ENCODE results near the gene SORCS2.

- TF ChIP-seq, protein P1, sequence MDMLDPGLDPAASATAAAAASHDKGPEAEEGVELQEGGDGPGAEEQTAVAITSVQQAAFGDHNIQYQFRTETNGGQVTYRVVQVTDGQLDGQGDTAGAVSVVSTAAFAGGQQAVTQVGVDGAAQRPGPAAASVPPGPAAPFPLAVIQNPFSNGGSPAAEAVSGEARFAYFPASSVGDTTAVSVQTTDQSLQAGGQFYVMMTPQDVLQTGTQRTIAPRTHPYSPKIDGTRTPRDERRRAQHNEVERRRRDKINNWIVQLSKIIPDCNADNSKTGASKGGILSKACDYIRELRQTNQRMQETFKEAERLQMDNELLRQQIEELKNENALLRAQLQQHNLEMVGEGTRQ (IDR thresholded peaks at IDR 0.05; ENCODE audit: low read length), result no peak
- no peak for TF ChIP-seq JUND (IDR thresholded peaks at IDR 0.05; ENCODE audit: low read length)
- TF ChIP-seq, protein P2, sequence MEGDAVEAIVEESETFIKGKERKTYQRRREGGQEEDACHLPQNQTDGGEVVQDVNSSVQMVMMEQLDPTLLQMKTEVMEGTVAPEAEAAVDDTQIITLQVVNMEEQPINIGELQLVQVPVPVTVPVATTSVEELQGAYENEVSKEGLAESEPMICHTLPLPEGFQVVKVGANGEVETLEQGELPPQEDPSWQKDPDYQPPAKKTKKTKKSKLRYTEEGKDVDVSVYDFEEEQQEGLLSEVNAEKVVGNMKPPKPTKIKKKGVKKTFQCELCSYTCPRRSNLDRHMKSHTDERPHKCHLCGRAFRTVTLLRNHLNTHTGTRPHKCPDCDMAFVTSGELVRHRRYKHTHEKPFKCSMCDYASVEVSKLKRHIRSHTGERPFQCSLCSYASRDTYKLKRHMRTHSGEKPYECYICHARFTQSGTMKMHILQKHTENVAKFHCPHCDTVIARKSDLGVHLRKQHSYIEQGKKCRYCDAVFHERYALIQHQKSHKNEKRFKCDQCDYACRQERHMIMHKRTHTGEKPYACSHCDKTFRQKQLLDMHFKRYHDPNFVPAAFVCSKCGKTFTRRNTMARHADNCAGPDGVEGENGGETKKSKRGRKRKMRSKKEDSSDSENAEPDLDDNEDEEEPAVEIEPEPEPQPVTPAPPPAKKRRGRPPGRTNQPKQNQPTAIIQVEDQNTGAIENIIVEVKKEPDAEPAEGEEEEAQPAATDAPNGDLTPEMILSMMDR (IDR thresholded peaks at IDR 0.05; ENCODE audit: control extremely low read depth in 1 of 3, insufficient read depth in 1 of 3, low read depth in 1 of 3, low read length in 3 of 3), result no peak
- TF ChIP-seq CREB1 (IDR thresholded peaks at IDR 0.05), result no peak
- no peak for TF ChIP-seq POLR2AphosphoS5 (IDR thresholded peaks at IDR 0.05; ENCODE audit: low read depth, low read length)
- TF ChIP-seq EP300 (IDR thresholded peaks at IDR 0.05; ENCODE audit: borderline replicate concordance in 1 of 2, low read depth in 2 of 2, low read length in 2 of 2), result no peak
- TF ChIP-seq EZH2 (IDR thresholded peaks at IDR 0.05; ENCODE audit: low read depth, low read length, severe bottlenecking), result no peak
- no peak for TF ChIP-seq TCF12 (IDR thresholded peaks at IDR 0.05; ENCODE audit: low read depth, low read length)
- TF ChIP-seq POLR2A (IDR thresholded peaks at IDR 0.05; ENCODE audit: control extremely low read depth in 1 of 2, low read depth in 2 of 2, low read length in 2 of 2), result no peak
- no peak for TF ChIP-seq BCL11A (IDR thresholded peaks at IDR 0.05; ENCODE audit: low read depth in 2 of 2, low read length in 2 of 2)
- TF ChIP-seq YY1 (IDR thresholded peaks at IDR 0.05; ENCODE audit: low read depth, low read length), result no peak
These were observed 9.7 kb upstream of the SORCS2 start for GRCh38 chr4:7182616-7183015.
